MM.1S (cell line): ENCODE data around the gene CRYBG3.

ENCODE experiments used
- EZH2 ChIP-seq: fragments of 300-600 bp; sonication (generic); optimal IDR thresholded peaks from 2 replicates; pipeline ENCODE3; 2017; ENCODE audit warnings: low read depth, mild to moderate bottlenecking, antibody characterized with exemption, low read length, mixed read lengths
- EZH2phosphoT487 ChIP-seq: fragments of 300-600 bp; sonication (generic); IDR thresholded peaks from 2 replicates; pipeline ENCODE4 v1.6.1; 2018; ENCODE audit warnings: antibody characterized with exemption, low read length
- TF ChIP-seq, protein P1 (sequence below): fragments of 300-600 bp; sonication (generic); IDR thresholded peaks from 2 replicates; pipeline ENCODE4 v1.5.1; 2016; ENCODE audit warnings: antibody characterized with exemption, low read length, mixed read lengths

DNA sequence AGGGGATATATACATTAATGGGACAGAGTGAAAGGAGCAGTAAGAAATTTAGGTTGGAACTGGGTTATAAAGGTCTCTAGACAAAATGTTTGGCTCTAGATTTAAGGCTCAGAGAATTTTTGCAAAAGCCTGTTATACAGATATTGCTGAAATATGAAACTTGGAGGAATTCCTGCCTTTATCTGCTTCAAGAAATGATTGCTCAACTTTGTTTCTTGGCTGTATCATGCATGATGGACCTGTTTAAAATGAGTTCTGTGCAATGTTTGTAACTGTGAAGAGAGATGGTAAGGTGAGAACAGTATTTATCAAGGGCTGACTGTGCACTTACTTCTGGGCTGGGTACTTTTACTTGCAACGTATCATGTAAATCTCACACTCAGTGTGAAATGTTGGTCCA lies 3.3 kb downstream of the CRYBG3 start:
- TF ChIP-seq, protein P1, sequence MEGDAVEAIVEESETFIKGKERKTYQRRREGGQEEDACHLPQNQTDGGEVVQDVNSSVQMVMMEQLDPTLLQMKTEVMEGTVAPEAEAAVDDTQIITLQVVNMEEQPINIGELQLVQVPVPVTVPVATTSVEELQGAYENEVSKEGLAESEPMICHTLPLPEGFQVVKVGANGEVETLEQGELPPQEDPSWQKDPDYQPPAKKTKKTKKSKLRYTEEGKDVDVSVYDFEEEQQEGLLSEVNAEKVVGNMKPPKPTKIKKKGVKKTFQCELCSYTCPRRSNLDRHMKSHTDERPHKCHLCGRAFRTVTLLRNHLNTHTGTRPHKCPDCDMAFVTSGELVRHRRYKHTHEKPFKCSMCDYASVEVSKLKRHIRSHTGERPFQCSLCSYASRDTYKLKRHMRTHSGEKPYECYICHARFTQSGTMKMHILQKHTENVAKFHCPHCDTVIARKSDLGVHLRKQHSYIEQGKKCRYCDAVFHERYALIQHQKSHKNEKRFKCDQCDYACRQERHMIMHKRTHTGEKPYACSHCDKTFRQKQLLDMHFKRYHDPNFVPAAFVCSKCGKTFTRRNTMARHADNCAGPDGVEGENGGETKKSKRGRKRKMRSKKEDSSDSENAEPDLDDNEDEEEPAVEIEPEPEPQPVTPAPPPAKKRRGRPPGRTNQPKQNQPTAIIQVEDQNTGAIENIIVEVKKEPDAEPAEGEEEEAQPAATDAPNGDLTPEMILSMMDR = no peak
- no peak for TF ChIP-seq EZH2
- no peak for TF ChIP-seq EZH2phosphoT487
